Gastrocnemius medialis (tissue), 4 donors: ENCODE results near the gene MARVELD1.

Experiments
- CTCF ChIP-seq, 5 experiments: fragments of 450-650 bp in 3 of 5; fragments of 200-600 bp in 2 of 5; sonication (generic) in 2 of 5; IDR thresholded peaks in 4 of 5; conservative IDR thresholded peaks in 1 of 5; 1 replicate in 4 of 5; 2 replicates in 1 of 5; pipeline ENCODE4 v1.5.1; 2016 to 2019; ENCODE audit warnings: antibody characterized with exemption in 5 of 5, mild to moderate bottlenecking in 3 of 5, moderate library complexity in 3 of 5
- POLR2A ChIP-seq, 2 donors: fragments of 450-650 bp; IDR thresholded peaks; one replicate each; pipeline ENCODE4 v1.6.1; 2017; ENCODE audit warnings: antibody characterized with exemption in 2 of 2, mild to moderate bottlenecking in 2 of 2, moderate library complexity in 2 of 2

- TF ChIP-seq POLR2A (IDR thresholded peaks at IDR 0.05) (no peak), CTCF (IDR thresholded peaks at IDR 0.05 in 4 of 5, conservative IDR thresholded peaks at IDR 0.05 in 1 of 5) (no peak)
Measured at GRCh38 chr10:97721871-97722780, 8.6 kb downstream of the MARVELD1 start.
